ENCODE measurements around the gene FOXQ1.
"Not testable (repeated sequence)": the region's sequence is repeated elsewhere in the genome, so short reads cannot be mapped to it uniquely, and the experiment has no call there.

Gene FOXQ1

GRCh38 chr6:1324936-1325335 lies 13.0 kb downstream of the FOXQ1 start:
- DNase-seq = no peak

- DNase-seq = no peak
Observed at GRCh38 chr6:1325461-1326309, 13.8 kb downstream of the FOXQ1 start.

- no peak for DNase-seq
Observed at GRCh38 chr6:1326535-1327121, 14.7 kb downstream of the FOXQ1 start.

- DNase-seq = no peak
Observed at GRCh38 chr6:1327630-1328029, 15.7 kb downstream of the FOXQ1 start.

GRCh38 chr6:1328129-1328800 lies 16.4 kb downstream of the FOXQ1 start:
- no peak for DNase-seq

- no peak for DNase-seq
Observed at GRCh38 chr6:1329708-1330107, 17.8 kb downstream of the FOXQ1 start.

GRCh38 chr6:1334684-1335083 lies 22.8 kb downstream of the FOXQ1 start:
- DNase-seq = no peak

GRCh38 chr6:1335367-1336037 lies 23.6 kb downstream of the FOXQ1 start:
- no peak for DNase-seq

GRCh38 chr6:1336246-1336843 lies 24.4 kb downstream of the FOXQ1 start:
- DNase-seq = no peak

- no peak for DNase-seq
Observed at GRCh38 chr6:1337791-1338190, 25.9 kb downstream of the FOXQ1 start.

GRCh38 chr6:1346101-1346500 lies 34.2 kb downstream of the FOXQ1 start:
- DNase-seq = no peak

GRCh38 chr6:1346558-1347091 lies 34.7 kb downstream of the FOXQ1 start:
- no peak for DNase-seq

GRCh38 chr6:1347161-1347560 lies 35.3 kb downstream of the FOXQ1 start:
- DNase-seq = no peak

GRCh38 chr6:1348675-1349074 lies 36.8 kb downstream of the FOXQ1 start:
- no peak for DNase-seq

GRCh38 chr6:1349655-1350054 lies 37.8 kb downstream of the FOXQ1 start:
- DNase-seq = no peak

GRCh38 chr6:1351381-1352008 lies 39.6 kb downstream of the FOXQ1 start:
- no peak for DNase-seq

GRCh38 chr6:1355068-1355467 lies 43.2 kb downstream of the FOXQ1 start:
- DNase-seq = not testable (repeated sequence)

- DNase-seq = not testable (repeated sequence)
Observed at GRCh38 chr6:1361717-1362116, 49.8 kb downstream of the FOXQ1 start.

- no peak for DNase-seq
Observed at GRCh38 chr6:1362643-1363042, 50.7 kb downstream of the FOXQ1 start.

- DNase-seq = no peak
Observed at GRCh38 chr6:1363298-1363697, 51.4 kb downstream of the FOXQ1 start.

GRCh38 chr6:1363729-1364572 lies 52.1 kb downstream of the FOXQ1 start:
- no peak for DNase-seq
